Gastrocnemius medialis (tissue), 4 donors: Measurements from ENCODE around the gene ZNF518A. TPM values are rescaled to one million over a fixed set of nuclear protein-coding genes. Genes with fewer than 3 reads are reported as not detected.

Experiments used
- ATAC-seq, 2 donors: fragments of 150-250 bp; one replicate each; pipeline ENCODE4 v1.9.1; 2016
- DNase-seq, 2 donors: peaks; one replicate each; pipeline ENCODE4 v3.0.0-alpha.2; 2019
- H3K27ac ChIP-seq, 4 donors: fragments of 200-600 bp; sonication (generic); 1 replicate in 1 of 4; 2 replicates in 3 of 4; pipeline ENCODE4 v1.5.1; 2016 to 2018; ENCODE audit warnings: mild to moderate bottlenecking in 2 of 4, moderate library complexity in 1 of 4
- H3K27me3 ChIP-seq, 3 donors: fragments of 200-600 bp; sonication (generic) in 2 of 3; 1 replicate in 1 of 3; 2 replicates in 2 of 3; pipeline versions ENCODE4 v1.5.1 to v1.6.0; 2016 to 2019; ENCODE audit warnings: mild to moderate bottlenecking in 1 of 3, moderate library complexity in 1 of 3
- H3K36me3 ChIP-seq, 2 donors: fragments of 200-600 bp; sonication (generic) in 1 of 2; one replicate each; pipeline ENCODE4 v1.5.1; 2017 to 2018
- H3K4me1 ChIP-seq, 2 donors: fragments of 200-600 bp; sonication (generic) in 1 of 2; one replicate each; pipeline ENCODE4 v1.5.1; 2016 to 2017; ENCODE audit warnings: mild to moderate bottlenecking in 2 of 2
- H3K4me3 ChIP-seq, 4 donors: fragments of 200-600 bp; sonication (generic) in 3 of 4; 1 replicate in 1 of 4; 2 replicates in 3 of 4; pipeline ENCODE4 v1.5.1; 2016 to 2019; ENCODE audit warnings: mild to moderate bottlenecking in 2 of 4
- H3K9me3 ChIP-seq, 3 donors: fragments of 200-600 bp; sonication (generic) in 2 of 3; 1 replicate in 1 of 3; 2 replicates in 2 of 3; pipeline ENCODE4 v1.5.1; 2016 to 2019
- CTCF ChIP-seq, 5 experiments: fragments of 450-650 bp in 3 of 5; fragments of 200-600 bp in 2 of 5; sonication (generic) in 2 of 5; IDR thresholded peaks in 4 of 5; conservative IDR thresholded peaks in 1 of 5; 1 replicate in 4 of 5; 2 replicates in 1 of 5; pipeline ENCODE4 v1.5.1; 2016 to 2019; ENCODE audit warnings: antibody characterized with exemption in 5 of 5, mild to moderate bottlenecking in 3 of 5, moderate library complexity in 3 of 5
- POLR2A ChIP-seq, 2 donors: fragments of 450-650 bp; IDR thresholded peaks; one replicate each; pipeline ENCODE4 v1.6.1; 2017; ENCODE audit warnings: antibody characterized with exemption in 2 of 2, mild to moderate bottlenecking in 2 of 2, moderate library complexity in 2 of 2
- in situ Hi-C, 4 donors: fragments of 200-750 bp; cut with MboI; loops; one replicate each; pipeline versions ENCODE4 v1.15.0 to v1.8.0; 2017; ENCODE audit warnings: low sequenced_read_pairs in 4 of 4
- intact Hi-C: fragments of 100-400 bp; cut with DNase I; formaldehyde crosslinking; loops from one replicate; pipeline ENCODE4 v1.15.1; 2023; ENCODE audit warnings: low total_unique reads
- total RNA-seq, 4 donors: library from RNA; depleted of rRNA; stranded (reverse); fragments of >200 nt; gene quantifications; one replicate each; pipeline versions ENCODE4 v1.1.0 to v1.2.3, GENCODE V29; 2016

The ZNF518A gene
- total RNA-seq, 4 donors from 2014 or later = 4.9 to 11.8 (median 8.2) TPM

GRCh38 chr10:96096958-96097357, 33.1 kb upstream of the ZNF518A start:
- TF ChIP-seq POLR2A (IDR thresholded peaks at IDR 0.05) = no peak
- TF ChIP-seq CTCF (IDR thresholded peaks at IDR 0.05 in 4 of 5, conservative IDR thresholded peaks at IDR 0.05 in 1 of 5) = no peak
- intact Hi-C loops = no loop called here
- Histone ChIP-seq H3K27ac (no peak overlapping the region), H3K9me3 (no peaks in the 10 kb centered on the region), H3K4me3 (no peak overlapping the region), H3K36me3 (no peaks in the 10 kb centered on the region), H3K4me1 (no peaks in the 10 kb centered on the region), H3K27me3 (peaks cover 63 to 84% (median 76%) of the 10 kb centered on the region in 3 donors)
- ATAC-seq (no peak), DNase-seq (no peak)
- in situ Hi-C loops = no loop called here

- Histone ChIP-seq H3K4me3 (no peak overlapping the region), H3K36me3 (no peaks in the 10 kb centered on the region), H3K27me3 (peaks cover 54 to 81% (median 68%) of the 10 kb centered on the region in 3 donors), H3K9me3 (no peaks in the 10 kb centered on the region), H3K4me1 (no peaks in the 10 kb centered on the region), H3K27ac (no peak overlapping the region)
- ATAC-seq = no peak
- intact Hi-C loops (no loop called here), in situ Hi-C loops (no loop called here)
- DNase-seq = no peak
- TF ChIP-seq CTCF (IDR thresholded peaks at IDR 0.05 in 4 of 5, conservative IDR thresholded peaks at IDR 0.05 in 1 of 5) (no peak), POLR2A (IDR thresholded peaks at IDR 0.05) (no peak)
Measured at GRCh38 chr10:96097865-96098264, 32.2 kb upstream of the ZNF518A start.

DNA sequence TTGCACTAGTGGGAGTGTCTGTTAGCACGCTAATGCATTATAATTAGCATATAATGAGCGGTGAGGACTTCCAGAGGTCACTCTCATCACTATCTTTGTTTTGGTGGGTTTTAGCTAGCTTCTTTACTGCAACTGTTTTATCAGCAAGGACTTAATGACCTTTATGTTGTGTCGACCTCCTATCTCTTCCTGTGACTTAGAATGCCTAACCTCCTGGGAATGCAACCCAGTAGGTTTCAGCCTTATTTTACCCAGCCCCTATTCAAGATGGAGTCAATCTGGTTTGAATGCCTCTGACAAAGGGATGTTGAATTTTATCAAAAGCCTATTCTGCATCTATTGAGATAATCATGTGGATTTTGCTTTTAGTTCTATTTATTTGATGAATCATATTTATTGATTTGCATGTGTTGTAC, 22.5 kb upstream of the ZNF518A start:
- DNase-seq (no peak), ATAC-seq (no peak)
- no peaks in the 10 kb centered on the region for H3K36me3 ChIP-seq
- H3K4me3 ChIP-seq = no peak overlapping the region
- H3K4me1 ChIP-seq = no peaks in the 10 kb centered on the region
- in situ Hi-C loops (no loop called here), intact Hi-C loops (no loop called here)
- no peak overlapping the region for H3K27ac ChIP-seq
- TF ChIP-seq POLR2A (IDR thresholded peaks at IDR 0.05) (no peak), CTCF (IDR thresholded peaks at IDR 0.05 in 4 of 5, conservative IDR thresholded peaks at IDR 0.05 in 1 of 5) (no peak)
- no peaks in the 10 kb centered on the region for H3K9me3 ChIP-seq
- peaks cover 38 to 55% (median 44%) of the 10 kb centered on the region in 3 donors for H3K27me3 ChIP-seq

- TF ChIP-seq CTCF (IDR thresholded peaks at IDR 0.05 in 4 of 5, conservative IDR thresholded peaks at IDR 0.05 in 1 of 5) (no peak), POLR2A (IDR thresholded peaks at IDR 0.05) (no peak)
- ATAC-seq (no peak), DNase-seq (no peak)
- in situ Hi-C loops = no loop called here
- peaks cover 50 to 84% (median 58%) of the 10 kb centered on the region in 3 donors for H3K27me3 ChIP-seq
- intact Hi-C loops = no loop called here
- H3K4me1 ChIP-seq = no peaks in the 10 kb centered on the region
- H3K36me3 ChIP-seq = no peaks in the 10 kb centered on the region
- H3K9me3 ChIP-seq = no peaks in the 10 kb centered on the region
- no peak overlapping the region for H3K27ac ChIP-seq
- H3K4me3 ChIP-seq = no peak overlapping the region
Measured at GRCh38 chr10:96112531-96112930, 17.6 kb upstream of the ZNF518A start.
